Nephron (organoid): ENCODE results near the gene NFYB.
"Not testable (repeated sequence)": the region's sequence is repeated elsewhere in the genome, so short reads cannot be mapped to it uniquely, and the experiment has no call there.

Experiments used
- H3K27ac Mint-ChIP-seq, 3 experiments: 2 replicates each; pipeline ENCODE4 v1.8.0; 2020; ENCODE audit warnings: mixed read lengths in 3 of 3, mild to moderate bottlenecking in 2 of 3, moderate library complexity in 1 of 3
- H3K27me3 Mint-ChIP-seq: 2 replicates; pipeline ENCODE4 v1.8.0; 2021; ENCODE audit warnings: low read depth, mild to moderate bottlenecking, moderate library complexity, mixed read lengths
- H3K36me3 Mint-ChIP-seq: 2 replicates; pipeline ENCODE4 v1.8.0; 2020; ENCODE audit warnings: low read depth, mixed read lengths
- H3K4me1 Mint-ChIP-seq: 2 replicates; pipeline ENCODE4 v1.8.0; 2020; ENCODE audit warnings: mixed read lengths
- H3K4me3 Mint-ChIP-seq, 3 experiments: 2 replicates each; pipeline ENCODE4 v1.8.0; 2020; ENCODE audit warnings: mild to moderate bottlenecking in 3 of 3, mixed read lengths in 3 of 3, moderate library complexity in 2 of 3
- H3K9me3 Mint-ChIP-seq: 2 replicates; pipeline ENCODE4 v1.8.0; 2020; ENCODE audit warnings: mixed read lengths
- CTCF ChIP-seq, 3 experiments: fragments of 200-600 bp; sonication (generic); IDR thresholded peaks; one replicate each; pipeline ENCODE4 v1.5.0; 2021; ENCODE audit warnings: antibody characterized with exemption in 3 of 3; ENCODE audit not compliant: unreplicated experiment in 3 of 3

NFYB gene

GRCh38 chr12:104181313-104181712 is 43.3 kb upstream of the NFYB start:
- Mint-ChIP-seq H3K36me3 (no peaks in the 10 kb centered on the region), H3K27ac (no peak overlapping the region)

GRCh38 chr12:104180374-104180773 is 42.4 kb upstream of the NFYB start:
- Mint-ChIP-seq H3K36me3 (no peaks in the 10 kb centered on the region), H3K4me3 (no peak overlapping the region)

More at GRCh38 chr12:104181313-104181712, 43.3 kb upstream of the NFYB start:
- no peak for TF ChIP-seq CTCF (IDR thresholded peaks at IDR 0.05; ENCODE audit: unreplicated experiment in 3 of 3)
- H3K4me3 Mint-ChIP-seq: no peak overlapping the region
- H3K4me1 Mint-ChIP-seq: peaks cover 17% of the 10 kb centered on the region
- H3K9me3 Mint-ChIP-seq: peaks cover 16% of the 10 kb centered on the region
- H3K27me3 Mint-ChIP-seq: no peaks in the 10 kb centered on the region

GRCh38 chr12:104177663-104178501 is 39.9 kb upstream of the NFYB start:
- Mint-ChIP-seq H3K36me3 (no peaks in the 10 kb centered on the region), H3K9me3 (no peaks in the 10 kb centered on the region), H3K4me3 (no peak overlapping the region), H3K27ac (peak overlapping the region in 1 of 3 experiments; percentile 19), H3K27me3 (no peaks in the 10 kb centered on the region), H3K4me1 (peaks cover 21% of the 10 kb centered on the region)
- no peak for TF ChIP-seq CTCF (IDR thresholded peaks at IDR 0.05; ENCODE audit: unreplicated experiment in 3 of 3)

More at GRCh38 chr12:104180374-104180773, 42.4 kb upstream of the NFYB start:
- peaks cover 17% of the 10 kb centered on the region for H3K4me1 Mint-ChIP-seq
- H3K9me3 Mint-ChIP-seq: peaks cover 13% of the 10 kb centered on the region
- H3K27me3 Mint-ChIP-seq: no peaks in the 10 kb centered on the region
- H3K27ac Mint-ChIP-seq: no peak overlapping the region
- no peak for TF ChIP-seq CTCF (IDR thresholded peaks at IDR 0.05; ENCODE audit: unreplicated experiment in 3 of 3)

- Mint-ChIP-seq H3K9me3 (no peaks in the 10 kb centered on the region), H3K36me3 (no peaks in the 10 kb centered on the region), H3K4me1 (peaks cover 21% of the 10 kb centered on the region), H3K4me3 (no peak overlapping the region), H3K27me3 (no peaks in the 10 kb centered on the region), H3K27ac (peak overlapping the region in 1 of 3 experiments; percentile 19)
- no peak for TF ChIP-seq CTCF (IDR thresholded peaks at IDR 0.05; ENCODE audit: unreplicated experiment in 3 of 3)
Observed at GRCh38 chr12:104177336-104177662, 39.3 kb upstream of the NFYB start.

- H3K4me1 Mint-ChIP-seq: peaks cover 21% of the 10 kb centered on the region
- H3K27me3 Mint-ChIP-seq: no peaks in the 10 kb centered on the region
- no peak for TF ChIP-seq CTCF (IDR thresholded peaks at IDR 0.05; ENCODE audit: unreplicated experiment in 3 of 3)
- H3K4me3 Mint-ChIP-seq: no peak overlapping the region
- no peaks in the 10 kb centered on the region for H3K9me3 Mint-ChIP-seq
- no peak overlapping the region for H3K27ac Mint-ChIP-seq
- H3K36me3 Mint-ChIP-seq: no peaks in the 10 kb centered on the region
Observed at GRCh38 chr12:104175726-104176247, 37.8 kb upstream of the NFYB start.

- H3K4me1 Mint-ChIP-seq: peaks cover 21% of the 10 kb centered on the region
- H3K36me3 Mint-ChIP-seq, H3K27ac Mint-ChIP-seq, H3K4me3 Mint-ChIP-seq, H3K9me3 Mint-ChIP-seq, H3K27me3 Mint-ChIP-seq: not testable (repeated sequence)
Observed at GRCh38 chr12:104173804-104174203, 35.8 kb upstream of the NFYB start.
